ENCODE measurements around the gene THUMPD3.

Gene THUMPD3

GRCh38 chr3:9362731-9363530 lies at the start of gene THUMPD3:
Gene THUMPD3, plus strand, starts transcription at chr3:9363054. Its CDS starts 2,015 bp downstream, at chr3:9365069.
- DNase-seq: peak; percentile 47

GRCh38 chr3:9314796-9315195 lies 48.1 kb upstream of the THUMPD3 start:
- no peak for DNase-seq

GRCh38 chr3:9316881-9317361 lies 45.9 kb upstream of the THUMPD3 start:
- no peak for DNase-seq

- no peak for DNase-seq
These were observed 40.1 kb upstream of the THUMPD3 start for GRCh38 chr3:9322780-9323179.

GRCh38 chr3:9324944-9325343 lies 37.9 kb upstream of the THUMPD3 start:
- no peak for DNase-seq

GRCh38 chr3:9327578-9327977 lies 35.3 kb upstream of the THUMPD3 start:
- DNase-seq: no peak

GRCh38 chr3:9330166-9330703 lies 32.6 kb upstream of the THUMPD3 start:
- no peak for DNase-seq

- no peak for DNase-seq
These were observed 31.7 kb upstream of the THUMPD3 start for GRCh38 chr3:9331171-9331570.

GRCh38 chr3:9332250-9333030 lies 30.4 kb upstream of the THUMPD3 start:
- no peak for DNase-seq

GRCh38 chr3:9339761-9340471 lies 22.9 kb upstream of the THUMPD3 start:
- no peak for DNase-seq

GRCh38 chr3:9340472-9340902 lies 22.4 kb upstream of the THUMPD3 start:
- DNase-seq: no peak

GRCh38 chr3:9342696-9343095 lies 20.2 kb upstream of the THUMPD3 start:
- no peak for DNase-seq

- no peak for DNase-seq
These were observed 19.7 kb upstream of the THUMPD3 start for GRCh38 chr3:9343115-9343514.

GRCh38 chr3:9345041-9345440 lies 17.8 kb upstream of the THUMPD3 start:
- DNase-seq: no peak

GRCh38 chr3:9346141-9346540 lies 16.7 kb upstream of the THUMPD3 start:
- no peak for DNase-seq

- DNase-seq: no peak
These were observed 15.8 kb upstream of the THUMPD3 start for GRCh38 chr3:9347081-9347480.

GRCh38 chr3:9347887-9348286 lies 15.0 kb upstream of the THUMPD3 start:
- DNase-seq: no peak

GRCh38 chr3:9349321-9350117 lies 13.3 kb upstream of the THUMPD3 start:
- no peak for DNase-seq

GRCh38 chr3:9351709-9352126 lies 11.1 kb upstream of the THUMPD3 start:
- DNase-seq: no peak

- peak; percentile 6 for DNase-seq
These were observed 9.7 kb upstream of the THUMPD3 start for GRCh38 chr3:9352917-9353752.
